Measurements from ENCODE around the gene TMEM170B.

GRCh38 chr6:11584244-11584643 is 46.7 kb downstream of the TMEM170B start:
- TF ChIP-seq, protein P1, sequence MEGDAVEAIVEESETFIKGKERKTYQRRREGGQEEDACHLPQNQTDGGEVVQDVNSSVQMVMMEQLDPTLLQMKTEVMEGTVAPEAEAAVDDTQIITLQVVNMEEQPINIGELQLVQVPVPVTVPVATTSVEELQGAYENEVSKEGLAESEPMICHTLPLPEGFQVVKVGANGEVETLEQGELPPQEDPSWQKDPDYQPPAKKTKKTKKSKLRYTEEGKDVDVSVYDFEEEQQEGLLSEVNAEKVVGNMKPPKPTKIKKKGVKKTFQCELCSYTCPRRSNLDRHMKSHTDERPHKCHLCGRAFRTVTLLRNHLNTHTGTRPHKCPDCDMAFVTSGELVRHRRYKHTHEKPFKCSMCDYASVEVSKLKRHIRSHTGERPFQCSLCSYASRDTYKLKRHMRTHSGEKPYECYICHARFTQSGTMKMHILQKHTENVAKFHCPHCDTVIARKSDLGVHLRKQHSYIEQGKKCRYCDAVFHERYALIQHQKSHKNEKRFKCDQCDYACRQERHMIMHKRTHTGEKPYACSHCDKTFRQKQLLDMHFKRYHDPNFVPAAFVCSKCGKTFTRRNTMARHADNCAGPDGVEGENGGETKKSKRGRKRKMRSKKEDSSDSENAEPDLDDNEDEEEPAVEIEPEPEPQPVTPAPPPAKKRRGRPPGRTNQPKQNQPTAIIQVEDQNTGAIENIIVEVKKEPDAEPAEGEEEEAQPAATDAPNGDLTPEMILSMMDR (IDR thresholded peaks at IDR 0.05; ENCODE audit: low read length) = no peak
- TF ChIP-seq EZH2 (IDR thresholded peaks at IDR 0.05; ENCODE audit: borderline replicate concordance, low read length) = no peak

All from OCI-LY1 (cell line).